GOT3 (cell line): ENCODE results near the gene TOB1.
"Not testable (repeated sequence)": the region's sequence is repeated elsewhere in the genome, so short reads cannot be mapped to it uniquely, and the experiment has no call there.

Source experiments
- DNase-seq: peaks from one replicate; lab custom pipeline; 2025; ENCODE audit warnings: mixed read lengths; lab: John Stamatoyannopoulos, UW

TOB1 gene

DNA sequence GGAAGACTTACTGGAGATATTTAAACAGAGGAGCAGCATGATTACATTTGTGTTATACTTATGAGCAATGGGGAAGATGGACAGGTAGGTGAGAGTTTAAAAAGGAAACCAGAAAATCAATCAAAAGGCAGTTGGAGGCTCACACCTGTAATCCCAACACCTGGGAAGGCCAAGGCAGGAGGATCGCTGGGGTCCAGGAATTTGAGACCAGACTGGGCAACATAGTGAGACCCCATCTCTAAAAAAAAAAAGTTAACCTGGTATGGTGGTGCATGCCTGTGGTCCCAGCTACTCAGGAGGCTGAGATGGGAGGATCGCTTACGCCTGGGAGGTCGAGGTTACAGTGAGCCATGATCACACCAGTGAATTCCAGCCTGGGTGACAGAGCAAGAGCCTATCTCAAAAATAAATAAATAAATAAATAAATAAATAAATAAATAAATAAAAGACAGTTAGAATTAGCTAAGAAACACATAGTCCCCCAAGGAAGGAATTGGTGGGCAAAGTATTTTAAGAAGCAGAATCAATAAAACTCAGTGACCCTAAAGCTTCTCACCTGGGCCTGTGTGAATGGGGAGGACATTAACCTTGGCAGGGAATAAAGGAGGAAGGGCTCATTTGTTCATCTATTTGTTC, 32.3 kb upstream of the TOB1 start:
- no peak for DNase-seq

DNA sequence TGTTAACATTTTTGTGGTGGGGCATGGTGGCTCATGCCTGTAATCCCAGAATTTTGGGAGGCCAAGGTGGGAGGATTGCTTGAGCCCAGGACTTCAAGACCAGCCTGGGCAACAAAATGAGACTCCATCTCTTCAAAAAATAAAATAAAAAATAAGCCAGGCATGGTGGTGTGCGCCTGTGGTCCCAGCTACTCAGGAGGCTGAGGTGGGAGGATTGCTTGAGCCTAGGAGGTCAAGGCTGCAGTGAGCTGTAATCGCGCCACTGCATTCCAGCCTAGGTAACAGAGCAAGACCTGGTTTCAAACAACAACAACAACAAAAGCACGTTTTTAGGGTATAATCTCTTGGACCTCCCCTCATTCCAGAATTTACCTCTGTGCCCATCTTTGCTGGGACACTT, 28.4 kb upstream of the TOB1 start:
- DNase-seq, result not testable (repeated sequence)

DNA sequence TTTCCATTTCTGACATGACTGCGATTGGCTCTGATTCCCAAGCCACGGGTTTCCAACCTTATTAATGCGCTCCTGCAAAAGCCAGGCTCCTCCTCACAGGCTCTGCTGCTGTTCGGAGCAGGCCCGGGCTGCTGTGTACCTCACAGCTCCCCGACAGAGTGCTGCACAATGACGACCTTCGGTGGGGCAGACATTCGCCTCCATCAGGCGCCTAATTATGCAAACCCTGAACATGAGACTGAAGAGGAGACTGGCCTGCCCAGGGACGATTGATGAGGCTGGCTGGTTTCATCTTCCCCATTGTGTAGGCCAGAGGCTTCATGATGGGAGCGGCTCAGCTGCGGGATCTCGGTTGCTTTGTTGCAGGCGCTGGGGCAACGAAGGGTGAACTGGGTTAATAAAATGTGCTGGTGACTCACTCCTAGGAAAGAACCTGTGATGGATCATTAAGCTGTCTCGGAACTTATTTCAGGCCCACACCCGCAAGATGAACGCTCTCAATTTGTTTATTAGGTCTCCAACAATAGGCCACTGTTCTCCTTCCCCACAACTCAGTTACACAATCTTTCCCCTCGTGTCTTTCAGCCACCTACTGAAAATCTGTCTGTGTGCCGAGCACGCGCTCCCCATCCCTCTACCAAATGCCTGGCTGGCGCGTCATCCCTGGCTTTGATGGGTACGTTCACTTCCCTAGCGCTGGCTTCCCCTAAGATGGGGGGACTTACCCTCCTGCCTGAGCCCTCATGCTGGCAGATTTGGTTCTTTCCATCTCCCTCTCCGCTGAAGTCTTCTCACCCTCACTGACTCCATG, 27.2 kb upstream of the TOB1 start:
- no peak for DNase-seq

DNA sequence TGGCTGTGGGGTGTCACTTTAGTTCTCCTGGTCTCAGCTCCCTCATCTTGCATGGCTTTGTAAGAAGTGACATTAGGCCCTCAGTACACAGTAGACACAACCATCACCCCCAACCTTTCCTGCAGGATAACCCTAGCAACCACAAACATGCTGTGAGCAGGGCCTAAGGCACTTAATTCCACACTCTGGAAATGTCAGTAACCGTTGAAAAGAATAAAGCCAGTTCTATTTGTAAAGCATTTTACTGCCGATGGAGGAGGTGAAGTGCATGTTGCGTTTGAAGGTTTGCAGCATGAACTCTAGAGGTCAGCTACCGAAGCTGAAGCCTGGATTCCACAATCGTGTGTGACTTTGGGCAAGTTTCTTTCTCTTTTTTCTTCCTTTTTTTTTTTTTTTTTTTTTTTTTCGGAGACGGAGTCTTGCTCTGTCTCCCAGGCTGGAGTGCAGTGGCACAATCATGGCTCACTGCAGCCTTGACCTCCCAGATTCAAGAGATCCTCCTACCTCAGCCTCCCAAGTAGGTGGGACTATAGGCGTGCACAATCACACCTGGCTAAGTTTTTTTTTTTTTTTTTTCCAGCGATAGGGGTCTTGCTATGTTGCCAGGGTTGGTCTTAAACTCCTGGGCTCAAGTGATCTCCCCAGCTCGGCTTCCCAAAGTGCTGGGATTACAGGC, 26.1 kb upstream of the TOB1 start:
- no peak for DNase-seq

DNA sequence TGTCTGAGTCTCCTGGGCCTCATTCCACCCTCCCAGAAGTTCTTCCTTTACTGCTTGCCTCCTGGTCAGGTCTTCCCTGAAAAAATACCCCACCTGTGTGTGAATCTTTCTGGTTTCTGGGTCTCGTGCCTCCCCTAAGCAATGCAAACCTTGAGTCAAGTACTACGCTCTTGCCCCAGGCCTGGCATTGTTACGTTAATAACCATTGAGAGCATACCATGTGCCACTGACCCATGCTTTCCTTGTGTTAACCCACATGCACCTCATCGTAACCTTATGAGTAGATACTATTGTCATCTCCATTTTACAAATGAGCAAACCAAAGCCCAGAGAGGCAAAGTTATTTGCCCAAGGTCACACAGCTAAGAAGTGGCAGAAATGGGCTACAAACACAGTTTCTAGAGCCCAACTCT, 25.4 kb upstream of the TOB1 start:
- no peak for DNase-seq

DNA sequence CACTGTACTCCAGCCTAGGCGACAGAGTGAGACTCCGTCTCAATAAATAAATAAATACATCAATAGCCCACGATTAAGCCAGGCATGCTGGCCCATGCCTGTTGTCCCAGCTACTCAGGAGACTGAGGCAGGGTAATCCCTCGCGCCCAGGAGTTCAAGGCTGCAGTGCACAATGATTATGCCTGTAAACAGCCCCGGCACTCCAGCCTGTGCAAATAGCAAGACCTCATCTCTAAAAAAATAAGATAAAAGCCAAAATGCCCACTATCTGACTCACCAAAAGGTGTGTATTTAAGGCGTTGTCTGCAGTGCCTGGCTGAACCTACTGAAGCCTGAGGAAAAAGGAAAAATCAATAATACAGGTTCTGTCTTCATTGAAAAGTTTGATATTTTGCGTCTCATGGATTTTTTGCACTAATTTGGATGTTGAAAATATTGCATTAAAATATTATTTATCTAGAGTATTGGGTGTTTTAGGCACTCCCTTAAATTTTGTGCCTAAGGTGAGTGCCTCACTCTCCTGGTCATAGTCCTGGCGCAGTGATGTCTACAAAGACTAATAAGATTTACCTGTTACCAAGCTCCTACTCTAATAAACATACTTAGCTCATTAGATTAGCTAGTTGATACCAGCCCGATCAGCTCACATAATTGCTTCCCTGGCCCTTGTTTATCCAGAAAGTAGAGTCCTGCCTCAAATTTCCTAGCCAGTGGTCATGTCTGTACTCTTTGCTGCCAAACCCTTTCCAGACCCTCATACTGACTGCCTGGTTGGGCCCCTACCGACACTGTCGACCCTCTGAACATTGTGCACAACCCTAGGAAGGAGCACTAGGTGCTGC, 24.7 kb upstream of the TOB1 start:
- DNase-seq, result no peak

DNA sequence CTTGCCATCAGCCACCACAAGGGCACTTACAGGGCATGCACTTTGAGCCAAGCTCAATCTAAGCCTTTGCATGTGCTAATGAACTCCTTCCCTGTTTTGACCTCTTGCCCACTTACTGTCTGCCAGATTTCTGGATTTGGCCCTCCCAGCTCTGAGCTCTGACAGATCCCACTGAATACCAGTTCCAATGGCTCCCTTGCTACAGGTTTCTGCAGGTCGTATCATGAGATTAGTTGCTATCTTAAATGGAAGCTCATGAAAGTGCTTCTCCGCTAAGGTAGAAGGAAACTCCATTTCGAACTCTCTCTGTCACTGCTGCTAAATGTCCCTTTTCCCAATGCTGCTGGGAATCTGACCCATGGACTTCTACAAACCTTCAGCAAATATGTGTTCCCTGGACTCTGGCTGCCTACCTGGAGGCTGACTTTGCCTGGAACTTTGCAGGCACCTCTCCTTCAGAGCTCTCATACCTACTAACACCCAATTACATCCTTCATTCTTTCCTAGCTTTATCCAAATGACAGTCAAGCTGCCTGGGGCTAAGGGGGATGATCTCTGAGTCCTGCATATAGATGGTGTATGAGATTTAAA, 23.5 kb upstream of the TOB1 start:
- DNase-seq, result no peak

DNA sequence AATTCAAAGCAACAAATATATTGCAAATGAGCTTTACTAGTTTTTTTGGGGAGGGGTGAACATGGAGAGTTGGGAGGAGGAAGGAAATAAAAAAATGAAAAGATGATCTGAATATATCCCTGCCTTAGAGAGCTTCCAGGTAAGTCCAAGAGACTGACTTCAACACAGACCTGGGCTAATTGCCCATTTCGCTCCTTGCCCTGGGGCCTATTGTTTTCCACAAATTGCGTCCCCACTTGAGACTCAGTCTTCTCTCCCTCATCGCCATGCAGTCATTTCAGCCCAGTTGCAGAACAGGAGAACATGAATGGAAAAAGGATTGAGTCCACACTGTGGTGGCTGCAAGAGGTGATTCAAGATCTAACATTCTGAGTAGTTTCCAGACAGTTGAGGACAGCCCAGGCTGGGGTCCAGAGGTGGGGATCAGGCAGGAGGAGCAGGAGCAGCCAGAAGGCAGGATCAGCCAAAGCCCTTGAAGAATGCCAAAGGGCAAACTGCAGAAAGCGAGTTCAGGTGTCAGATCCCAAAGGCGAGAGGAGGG, 21.6 kb upstream of the TOB1 start:
- DNase-seq, result no peak

DNA sequence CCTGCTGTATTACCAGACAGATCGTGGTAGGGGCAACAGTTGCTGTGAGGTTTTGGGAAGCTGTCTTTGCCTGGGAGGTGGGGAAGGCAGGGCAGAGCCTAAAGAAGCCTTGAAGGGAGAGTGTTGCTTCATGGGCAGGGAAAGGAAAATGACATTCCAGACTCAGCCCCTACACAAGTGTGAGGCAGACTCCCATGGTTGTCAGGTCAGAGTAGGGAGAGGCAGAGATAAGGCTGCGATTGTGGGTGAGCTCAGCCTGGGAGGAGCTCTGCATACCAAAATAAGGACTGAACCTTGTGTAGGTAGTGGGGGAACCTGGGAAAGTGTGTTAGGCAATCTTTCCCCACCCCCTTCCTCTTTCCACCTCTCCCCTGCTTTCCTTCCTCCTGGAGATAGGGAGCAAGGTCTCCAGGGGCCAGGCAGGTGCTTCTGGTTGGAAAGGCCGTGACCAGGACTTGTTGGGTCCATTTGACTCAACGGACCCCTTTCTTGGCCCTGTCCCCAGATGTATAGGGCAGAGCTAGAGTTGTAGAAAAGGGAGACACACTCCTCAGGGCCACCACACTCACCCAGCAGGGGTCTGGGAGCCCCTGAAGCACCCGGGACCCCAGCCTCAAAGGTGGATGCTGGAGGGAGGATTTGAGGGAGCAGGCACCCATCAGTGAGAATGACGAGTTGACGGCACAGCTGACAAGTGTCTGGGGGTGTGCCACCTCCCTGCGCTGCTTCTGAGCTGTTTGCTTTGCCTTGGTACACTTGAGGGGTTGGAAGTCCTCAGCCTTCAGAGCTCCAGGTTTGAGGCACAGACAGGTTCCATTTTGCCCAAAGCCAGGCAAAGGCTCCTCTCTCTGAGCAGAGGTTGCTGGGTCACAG, 18.5 kb upstream of the TOB1 start:
- no peak for DNase-seq

DNA sequence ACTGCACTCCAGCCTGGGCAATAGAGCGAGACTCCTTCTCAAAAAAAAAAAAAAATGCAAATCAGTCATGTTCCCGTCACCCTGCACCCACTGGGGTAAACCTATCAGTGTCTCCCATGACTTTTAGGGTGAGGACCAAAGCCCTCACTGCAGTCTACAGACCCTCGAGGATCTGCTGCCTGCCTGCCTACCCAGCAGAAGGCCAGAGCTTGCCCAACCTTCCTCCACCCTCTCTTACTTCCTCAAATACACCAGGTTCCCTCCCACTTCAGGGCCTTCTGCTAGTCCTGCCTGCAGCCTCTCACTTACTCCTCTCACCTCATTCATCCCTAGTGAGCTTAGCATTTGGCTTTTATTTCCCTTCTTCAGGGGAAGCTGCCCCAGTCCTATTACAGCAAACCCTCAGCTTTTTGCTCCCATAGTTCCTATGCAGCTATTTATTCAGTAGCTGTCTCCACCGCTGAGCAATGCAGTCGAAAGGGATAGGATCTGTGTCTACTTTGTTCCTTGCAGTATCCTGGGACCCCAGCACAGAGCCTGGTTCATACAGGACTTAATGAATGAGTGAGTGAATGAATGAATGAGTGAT, 17.8 kb upstream of the TOB1 start:
- DNase-seq, result no peak

DNA sequence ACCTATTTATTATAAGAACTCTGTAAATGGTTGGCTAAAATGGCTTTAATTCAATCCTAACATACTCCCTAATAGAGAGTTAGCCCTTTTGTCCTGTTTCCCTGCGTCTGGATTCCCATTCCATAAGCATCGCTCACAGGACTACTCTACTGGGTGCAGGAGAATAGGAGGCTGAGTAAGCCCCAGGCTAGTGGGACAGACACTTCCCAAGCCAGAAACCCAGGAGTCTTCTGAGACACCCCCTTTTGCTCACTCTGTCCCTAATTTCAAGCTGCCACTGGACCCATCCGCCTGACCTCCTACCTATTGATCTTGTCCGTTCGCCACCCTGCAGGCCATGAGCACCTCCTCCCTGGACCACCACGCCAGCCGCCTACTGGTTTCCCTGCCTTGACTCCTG, 16.7 kb upstream of the TOB1 start:
- DNase-seq, result no peak

DNA sequence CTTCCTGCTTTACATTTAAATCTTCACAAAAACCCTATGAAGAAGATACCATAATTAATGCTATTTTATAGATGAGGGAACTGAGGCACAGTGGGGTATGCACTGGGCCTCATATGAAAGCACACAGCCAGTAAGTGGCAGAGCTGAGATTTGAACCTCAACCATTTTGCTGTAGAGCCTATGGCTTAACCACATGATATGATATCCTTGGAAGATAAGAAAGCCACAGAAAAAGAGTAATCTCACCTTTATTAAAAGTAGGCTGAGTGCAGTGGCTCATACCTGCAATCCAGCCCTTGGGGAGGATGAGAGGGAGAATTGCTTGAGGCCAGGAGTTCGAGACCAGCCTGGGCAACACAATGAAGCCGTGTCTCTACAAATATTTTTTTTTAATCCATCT, 15.0 kb upstream of the TOB1 start:
- DNase-seq, result no peak

DNA sequence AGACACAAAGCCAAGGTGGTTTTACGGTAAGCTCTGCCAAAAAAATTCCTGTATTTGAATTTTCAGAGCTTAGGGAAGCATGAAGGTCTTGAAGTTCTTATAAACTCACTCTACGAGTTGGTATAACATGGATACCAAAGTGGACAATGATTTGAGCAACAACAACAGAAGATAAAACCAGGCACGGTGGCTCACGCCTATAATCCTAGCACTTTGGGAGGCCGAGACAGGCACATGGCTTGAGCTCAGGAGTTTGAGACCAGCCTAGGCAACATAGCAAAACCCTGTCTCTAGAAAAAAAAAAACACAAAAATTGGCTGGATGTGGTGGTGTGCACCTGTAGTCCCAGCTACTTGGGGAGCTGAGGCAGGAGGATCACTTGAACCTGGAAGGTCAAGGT, 12.9 kb upstream of the TOB1 start:
- no peak for DNase-seq

DNA sequence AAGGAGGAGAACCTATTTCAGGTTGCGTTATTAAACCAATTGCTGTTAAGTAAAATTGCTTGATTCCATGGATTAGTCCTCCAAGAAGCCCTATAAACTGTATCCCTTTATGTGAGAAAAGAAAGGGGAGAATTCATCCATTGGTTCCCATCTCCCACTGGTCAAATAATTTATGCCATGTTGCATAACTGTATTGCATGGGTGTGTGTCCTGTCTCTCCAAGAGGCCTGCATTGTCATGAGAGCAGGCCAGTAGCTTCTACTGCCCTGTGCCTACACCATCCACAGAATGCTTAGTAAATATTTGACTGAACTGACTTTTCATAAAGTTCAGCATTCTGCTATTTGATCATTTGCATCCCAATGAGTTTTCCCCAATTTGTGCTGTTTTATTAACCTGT, 11.7 kb upstream of the TOB1 start:
- DNase-seq, result no peak

DNA sequence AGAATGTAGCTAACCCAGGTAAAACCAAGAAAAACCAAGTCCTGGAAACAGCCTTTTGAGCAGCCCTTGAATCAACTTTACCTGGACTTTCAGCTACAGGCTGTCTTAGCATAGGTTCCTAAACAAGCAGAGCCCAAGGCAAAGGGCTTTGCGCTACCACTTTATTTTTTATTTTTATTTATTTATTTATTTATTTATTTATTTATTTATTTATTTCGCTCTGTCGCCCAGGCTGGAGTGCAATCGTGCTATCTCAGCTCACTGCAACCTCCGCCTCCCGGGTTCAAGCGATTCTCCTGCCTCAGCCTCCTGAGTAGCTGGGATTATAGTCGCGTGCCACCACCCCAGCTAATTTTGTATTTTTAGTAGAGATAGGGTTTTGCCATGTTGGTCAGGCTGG, 10.9 kb upstream of the TOB1 start:
- DNase-seq, result not testable (repeated sequence)

DNA sequence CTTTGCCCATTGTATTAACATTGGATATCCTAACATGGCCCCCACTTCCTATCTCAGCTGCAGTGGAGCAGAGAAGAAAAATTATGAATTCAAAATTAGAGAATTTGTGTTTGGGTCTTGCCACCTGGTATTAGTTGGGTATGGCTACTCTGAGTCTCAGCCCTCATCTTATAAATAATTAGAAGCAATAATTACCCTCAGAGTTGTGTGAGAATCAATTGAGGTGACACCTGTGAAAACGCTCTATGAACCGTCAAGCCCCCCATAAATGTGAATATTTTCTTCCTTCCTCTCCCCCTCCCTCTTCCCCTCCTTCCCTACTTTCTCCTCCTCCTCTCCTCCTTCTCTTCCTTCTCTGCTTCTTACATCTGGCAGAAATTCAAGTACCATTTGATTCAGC, 8.9 kb upstream of the TOB1 start:
- DNase-seq, result no peak

DNA sequence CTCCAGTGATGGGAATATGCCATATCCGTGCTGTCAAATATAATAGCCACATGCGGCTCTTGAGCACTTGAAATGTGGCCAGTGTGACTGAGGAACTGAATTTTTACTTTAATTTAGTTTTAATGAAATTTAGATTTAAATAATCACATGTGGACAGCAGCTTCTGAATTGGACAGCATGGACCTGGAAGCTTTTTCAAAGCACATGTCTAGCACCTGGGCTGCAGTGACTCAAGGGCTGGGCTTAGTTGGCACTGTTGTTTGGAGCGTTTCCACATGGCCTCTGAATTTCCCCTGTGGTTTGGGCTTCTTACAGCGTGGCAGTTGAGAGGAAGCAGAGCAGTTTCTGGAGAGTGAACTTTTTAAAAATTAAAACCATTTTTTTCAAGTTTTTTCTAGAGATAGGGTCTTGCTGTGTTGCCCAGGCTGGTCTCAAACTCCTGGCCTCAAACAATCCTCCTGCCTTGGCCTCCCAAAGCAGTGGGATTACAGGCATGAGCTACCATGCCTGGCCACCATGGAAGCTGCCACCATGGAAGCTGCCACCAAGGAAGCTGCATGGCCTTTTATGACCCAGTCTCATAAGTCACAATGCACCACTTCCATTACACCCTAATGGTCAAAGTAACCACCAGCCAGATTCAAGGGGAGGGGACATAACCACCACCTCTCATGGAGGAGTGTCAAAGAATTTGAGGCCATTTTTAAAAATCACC, 6.7 kb upstream of the TOB1 start:
- no peak for DNase-seq

DNA sequence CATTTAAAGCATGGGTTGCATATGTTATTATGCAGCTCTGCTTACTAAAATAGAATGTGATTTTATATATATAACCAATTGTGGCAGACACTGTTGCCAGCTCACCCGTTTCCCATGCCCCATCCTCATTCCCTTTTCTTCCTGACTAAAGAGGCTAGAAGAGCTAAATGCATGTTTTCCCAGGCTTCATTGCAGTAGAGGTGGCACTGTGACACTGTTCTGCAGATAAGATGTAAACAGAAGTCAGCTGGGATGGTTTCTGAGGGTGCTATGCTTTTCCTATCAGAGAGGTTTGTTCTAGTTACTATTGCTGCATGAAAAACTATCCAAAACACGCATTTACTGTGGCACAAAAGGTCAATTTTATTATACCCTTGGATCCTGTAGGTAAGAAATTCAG, 5.7 kb upstream of the TOB1 start:
- DNase-seq, result no peak

DNA sequence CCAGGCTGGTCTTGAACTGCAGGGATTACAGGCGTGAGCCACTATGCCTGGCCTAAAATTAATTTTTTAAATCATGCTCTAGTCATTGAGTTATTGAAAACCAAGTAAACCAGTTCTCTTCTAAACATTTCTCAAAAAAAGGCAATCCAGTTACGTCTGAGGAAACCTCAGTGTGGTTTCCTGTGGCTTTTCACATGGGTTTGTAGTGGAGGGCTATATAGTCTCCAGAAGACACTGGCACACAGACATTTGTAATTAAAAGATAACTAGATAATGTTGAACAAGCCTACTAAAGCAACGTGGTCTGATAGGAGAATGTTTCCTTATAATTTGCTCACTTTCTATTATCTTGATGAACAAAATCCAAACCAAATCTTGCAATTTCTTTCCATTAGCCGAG, 5.2 kb upstream of the TOB1 start:
- DNase-seq, result no peak

DNA sequence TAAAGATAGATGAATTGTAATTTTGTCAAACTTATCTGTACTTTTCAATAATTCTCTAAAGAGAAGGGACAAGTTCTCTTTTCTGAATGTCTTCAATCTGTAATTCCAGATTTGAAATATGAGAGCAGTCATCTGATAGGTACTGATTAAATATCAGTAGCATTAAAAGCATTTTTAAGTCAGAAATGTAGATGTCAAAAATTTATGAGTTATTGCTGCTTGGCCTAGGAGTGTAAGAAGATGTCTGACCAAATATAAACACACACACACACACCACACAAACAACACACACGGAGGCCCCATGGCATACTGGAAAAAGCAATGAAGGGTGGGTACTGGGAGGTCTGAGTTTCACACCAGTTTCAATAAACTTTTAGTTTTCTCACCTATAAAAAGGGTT, 2.4 kb upstream of the TOB1 start:
- DNase-seq, result no peak
